Stimulated activated CD8-positive, alpha-beta memory T cell treated with anti-CD3 and anti-CD28 coated beads, Interleukin-2, amount 100 ng/mL, for 1 hour (primary cell): ENCODE results near the gene ARNT2.

Experiments used
- DNase-seq, 2 donors: peaks; one replicate each; pipeline ENCODE4 v3.0.0-alpha.2; 2020; ENCODE audit warnings: low read depth in 2 of 2

The ARNT2 gene

DNA sequence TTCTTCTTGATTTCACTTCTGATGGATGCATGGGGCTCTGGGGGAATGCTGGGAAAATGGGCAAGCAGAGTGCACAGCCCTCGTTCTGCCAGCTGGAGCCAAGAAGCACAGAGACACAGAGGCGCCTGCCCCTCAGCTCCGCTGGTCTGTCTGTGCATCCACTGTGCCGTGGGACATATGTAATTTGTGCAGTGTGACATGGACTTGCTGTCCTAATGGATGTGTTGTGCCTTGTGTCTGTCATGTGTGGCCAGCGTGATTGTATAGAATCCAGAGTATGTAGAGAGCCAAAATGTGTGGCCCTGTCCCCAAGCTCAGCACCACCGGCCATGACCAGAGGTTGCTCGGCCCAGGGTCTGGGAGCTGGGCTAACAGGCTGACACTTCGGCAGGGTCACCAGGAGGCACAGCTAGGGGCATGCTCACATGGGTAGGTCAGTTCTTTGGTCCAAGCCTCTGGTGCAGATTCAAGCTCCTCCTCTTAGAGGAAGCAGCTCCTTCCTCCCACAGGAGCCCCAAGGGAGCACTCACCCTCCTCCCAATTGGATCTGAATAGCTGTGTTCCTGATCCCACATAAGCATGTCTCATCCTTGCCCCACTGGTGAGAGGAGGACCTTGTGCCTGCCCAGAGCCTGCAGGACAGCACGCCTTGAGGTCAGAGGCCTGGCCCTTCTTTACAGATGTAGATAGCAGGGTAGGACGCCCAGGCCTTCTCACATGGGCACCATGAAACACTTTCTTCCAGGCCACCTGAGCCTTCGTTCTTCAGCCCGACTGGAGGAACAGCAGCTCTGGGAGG lies 190.1 kb downstream of the ARNT2 start:
- DNase-seq, result no peak

DNA sequence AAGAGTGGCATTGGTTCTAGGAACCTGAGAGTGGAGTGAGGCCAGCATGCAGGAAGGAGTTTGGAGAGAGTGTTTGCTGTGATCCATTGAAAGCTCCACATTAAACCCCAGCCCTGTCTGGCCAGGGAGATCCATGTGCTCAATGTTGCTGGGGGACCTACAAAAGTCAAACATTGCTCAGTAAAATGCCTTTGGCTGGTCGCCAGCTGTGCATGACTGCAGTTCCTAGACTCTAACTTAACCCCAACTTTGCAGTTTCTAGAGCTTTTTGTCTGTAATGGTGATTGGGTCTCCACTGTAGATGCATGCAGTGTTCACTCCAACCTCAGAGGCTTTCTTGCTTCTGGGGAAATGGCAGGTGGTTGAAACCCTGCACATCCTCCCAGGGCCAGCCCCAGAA lies 191.2 kb downstream of the ARNT2 start:
- DNase-seq, result no peak

DNA sequence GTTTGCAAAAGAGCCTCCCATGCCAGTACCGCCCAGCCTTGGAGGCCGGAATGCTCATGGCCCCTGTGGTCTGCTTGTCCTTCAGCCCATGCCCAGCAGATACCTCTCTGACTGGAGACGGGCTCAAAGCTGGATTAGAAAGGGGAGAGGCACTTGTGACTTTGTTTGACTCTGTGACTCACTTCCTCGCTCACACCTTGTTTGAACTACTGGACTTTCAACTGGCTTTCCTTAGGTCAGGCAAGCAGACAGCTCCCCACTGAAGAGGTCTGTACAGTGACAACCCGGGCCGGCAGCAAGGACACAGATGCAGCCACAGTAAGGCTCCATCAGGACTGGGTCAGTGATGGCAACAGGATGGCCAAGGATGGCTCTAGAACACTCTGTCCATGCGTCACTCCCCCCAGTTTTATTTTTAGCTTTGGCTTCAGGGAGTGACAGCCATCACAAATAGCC lies 192.4 kb downstream of the ARNT2 start:
- no peak for DNase-seq

DNA sequence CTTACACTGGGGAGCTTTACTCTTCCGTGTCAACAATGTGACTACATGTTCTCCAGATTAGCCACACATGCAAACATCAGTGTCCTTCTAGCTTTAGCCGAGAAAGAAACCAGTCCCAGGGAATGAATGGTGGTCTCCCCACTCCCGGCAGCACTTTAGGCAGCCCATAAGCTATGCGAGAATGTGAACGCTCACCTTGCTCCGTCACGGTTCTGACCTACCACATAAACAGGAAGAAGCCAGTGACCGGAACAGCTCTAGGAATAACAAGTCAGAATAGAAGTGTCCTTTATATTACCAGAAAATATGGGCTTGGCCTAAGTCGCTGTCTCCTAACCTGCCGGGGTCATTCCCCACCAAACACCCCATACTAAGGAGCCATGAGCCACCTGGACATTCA lies 192.9 kb downstream of the ARNT2 start:
- DNase-seq, result no peak

DNA sequence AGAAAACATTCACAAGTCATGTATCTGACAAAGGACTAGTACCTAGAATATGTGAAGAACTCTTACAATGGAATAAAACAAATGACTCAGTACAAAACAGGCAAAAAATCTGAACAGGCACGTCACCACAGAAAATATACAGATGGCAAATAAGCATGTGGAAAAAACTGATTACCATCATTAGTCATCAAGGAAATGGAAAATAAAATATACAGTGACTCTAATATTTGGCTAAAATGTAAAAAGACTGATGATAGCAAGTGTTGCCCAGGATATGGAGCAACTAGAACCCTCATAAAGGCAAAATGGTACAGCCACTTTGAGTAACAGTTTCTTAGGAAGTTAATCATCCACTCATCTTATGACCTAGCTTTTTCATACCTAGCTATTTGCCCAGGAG lies 195.2 kb downstream of the ARNT2 start:
- DNase-seq, result no peak

DNA sequence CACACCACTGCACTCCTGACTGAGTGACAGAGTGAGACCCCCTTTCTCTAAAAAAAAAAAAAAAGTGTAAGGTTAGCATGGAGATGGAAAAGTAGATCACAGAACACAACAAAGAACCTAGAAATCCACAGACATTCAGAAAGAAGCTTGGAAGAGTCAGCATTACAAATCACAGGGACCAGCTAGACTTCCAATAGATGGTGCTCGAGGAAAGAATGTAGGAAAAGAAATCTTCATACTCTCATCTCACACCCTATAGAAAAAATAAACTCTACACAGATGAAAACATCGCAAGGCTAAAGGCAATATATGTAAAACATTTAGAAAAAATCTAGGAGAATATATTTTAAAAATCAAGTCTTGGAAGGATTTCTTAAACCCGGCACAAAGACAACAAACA lies 196.4 kb downstream of the ARNT2 start:
- DNase-seq, result no peak

DNA sequence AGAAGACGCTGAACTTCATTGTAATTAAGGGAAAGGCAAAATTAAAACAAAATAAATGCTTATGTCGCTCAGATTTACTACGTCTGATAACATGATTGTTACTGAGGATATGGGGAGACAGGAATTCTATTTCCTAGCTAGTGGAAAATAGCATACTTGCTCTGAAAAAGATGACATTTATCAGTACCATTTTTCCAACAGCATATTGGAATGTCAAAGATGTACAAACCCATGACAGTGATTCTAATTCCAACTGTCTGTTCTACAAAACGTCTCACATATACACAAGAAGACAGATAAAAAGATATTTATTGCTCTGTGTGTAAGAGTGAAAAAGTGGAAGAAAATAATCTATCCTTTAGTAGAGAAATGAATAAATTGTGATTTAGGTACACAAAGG lies 197.1 kb downstream of the ARNT2 start:
- no peak for DNase-seq

DNA sequence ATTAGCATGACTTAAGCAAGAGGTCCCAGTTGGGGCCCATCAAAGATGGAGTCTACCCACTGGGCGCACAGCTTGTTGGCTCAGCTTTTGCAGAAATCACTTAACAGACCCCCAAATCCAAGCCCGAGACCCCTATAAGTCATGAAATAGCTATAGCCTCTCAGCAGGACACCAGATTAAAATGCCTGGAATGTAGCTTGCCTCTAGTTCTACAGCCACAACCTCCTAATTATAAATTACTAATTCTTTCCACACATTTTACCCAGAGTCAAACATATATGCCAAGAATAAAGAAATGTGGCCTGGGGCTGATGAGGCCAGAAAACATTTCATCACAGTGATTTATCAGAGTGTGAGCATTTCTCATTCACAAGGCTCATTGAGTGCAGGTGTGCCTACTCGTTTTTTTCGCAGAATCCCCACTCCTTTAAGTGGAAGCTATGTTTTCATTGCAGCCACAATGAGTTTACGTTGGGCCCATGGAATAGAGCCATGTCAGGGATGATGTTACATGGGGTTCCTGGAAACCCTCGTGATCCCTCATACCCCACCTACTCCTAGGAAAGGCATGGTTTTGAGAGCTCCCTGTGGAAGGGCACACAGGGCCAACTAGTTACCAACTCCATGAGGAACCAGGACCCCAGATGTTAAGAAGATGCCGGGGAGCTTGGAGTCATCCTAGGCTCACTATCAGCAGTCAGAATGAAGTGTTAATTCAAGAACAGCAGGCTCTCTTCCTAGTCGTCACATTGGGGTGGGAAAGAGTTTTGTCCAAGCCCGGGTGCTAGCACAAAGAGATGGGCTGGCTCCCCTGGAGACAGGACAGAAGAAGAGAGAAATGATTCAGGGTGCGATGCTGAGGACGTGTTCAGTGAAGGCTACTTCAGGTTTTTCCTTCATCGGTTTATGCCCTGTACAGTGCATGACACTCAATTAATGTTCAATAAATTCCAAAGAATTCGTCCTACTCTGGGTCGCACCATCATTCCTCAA lies 200.7 kb downstream of the ARNT2 start:
- DNase-seq, result no peak

DNA sequence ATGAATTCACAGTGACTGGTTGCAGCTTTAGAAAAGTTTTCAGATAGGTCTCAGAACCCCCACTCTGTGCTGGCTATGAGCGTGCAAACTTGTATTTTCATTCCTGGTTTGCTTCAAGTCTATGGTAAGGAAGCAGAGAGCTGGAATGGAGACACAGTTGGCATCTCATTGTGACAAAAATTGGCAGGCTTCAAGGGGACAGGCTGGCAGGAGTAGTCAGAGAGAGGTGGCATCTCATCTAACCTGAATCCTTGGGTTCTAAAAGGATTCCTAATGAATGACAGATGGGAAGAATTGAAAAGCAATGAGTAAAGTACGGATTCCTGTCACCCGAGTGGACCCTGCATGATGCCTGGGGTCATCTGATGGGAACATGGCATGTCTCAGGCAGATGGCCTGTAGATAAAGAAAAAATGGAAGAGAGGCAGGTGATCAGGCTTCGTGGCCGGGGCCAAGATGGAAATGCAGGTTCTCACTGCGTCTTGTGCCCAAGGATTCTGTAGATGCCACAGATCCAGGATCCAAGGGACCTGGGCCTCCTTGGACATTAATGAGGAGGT lies 201.5 kb downstream of the ARNT2 start:
- DNase-seq, result no peak

DNA sequence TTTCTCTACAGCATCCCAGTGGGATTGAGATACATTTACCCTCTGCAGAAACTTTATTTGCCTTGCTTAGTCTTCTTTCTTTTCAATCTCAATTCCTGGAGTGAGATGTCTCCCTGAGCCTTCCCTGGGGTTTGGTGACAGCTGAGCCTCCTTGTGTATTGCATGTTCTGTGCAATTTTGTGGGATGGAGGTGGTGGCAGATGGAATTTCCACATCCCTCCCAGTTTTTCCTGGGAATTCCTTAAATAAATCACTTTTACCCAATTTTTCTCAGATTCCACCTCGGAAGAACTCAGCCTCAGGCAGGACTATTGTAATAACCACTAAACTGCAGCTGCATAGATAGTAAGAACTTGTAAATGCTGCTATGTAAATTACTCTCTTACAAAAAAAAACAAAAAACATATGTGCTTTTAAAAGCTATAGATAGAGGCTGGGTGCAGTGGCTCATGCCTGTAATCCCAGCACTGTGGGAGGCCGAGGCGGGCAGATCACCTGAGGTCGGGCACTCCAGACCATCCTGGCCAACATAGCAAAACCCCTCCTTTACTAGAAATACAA lies 202.4 kb downstream of the ARNT2 start:
- no peak for DNase-seq

DNA sequence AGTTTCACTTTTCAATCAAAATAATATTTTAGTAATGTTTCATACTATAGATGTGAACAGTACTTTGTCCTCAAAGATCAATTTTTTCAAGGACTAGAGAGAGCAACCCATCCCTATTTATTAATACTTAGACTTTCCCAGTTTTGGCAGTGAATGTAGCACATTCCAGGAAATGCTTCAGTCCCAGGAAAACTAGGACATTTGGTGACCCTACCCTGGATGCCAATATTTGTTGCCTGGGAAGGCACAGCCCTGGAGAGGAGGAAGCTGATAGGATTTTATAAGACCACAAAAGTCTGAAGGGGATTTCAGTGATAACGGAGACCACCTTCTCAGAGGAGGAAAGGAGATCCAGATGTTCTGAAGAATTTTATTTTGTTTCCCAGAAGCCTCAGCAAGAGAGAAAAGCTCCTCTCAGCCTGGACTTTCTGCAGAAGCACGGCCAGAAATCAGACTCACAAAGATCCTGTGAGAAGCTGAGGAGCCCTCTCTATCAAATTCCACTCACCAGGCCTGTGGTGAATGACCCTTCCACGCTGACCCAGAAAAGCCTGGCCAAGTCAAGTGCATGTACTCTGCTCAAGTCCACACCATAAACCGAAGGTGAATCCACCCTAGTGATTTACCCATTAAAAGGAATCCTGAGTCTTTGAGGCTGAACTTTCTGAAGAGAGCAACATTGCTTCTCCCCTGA lies 203.3 kb downstream of the ARNT2 start:
- DNase-seq, result no peak

DNA sequence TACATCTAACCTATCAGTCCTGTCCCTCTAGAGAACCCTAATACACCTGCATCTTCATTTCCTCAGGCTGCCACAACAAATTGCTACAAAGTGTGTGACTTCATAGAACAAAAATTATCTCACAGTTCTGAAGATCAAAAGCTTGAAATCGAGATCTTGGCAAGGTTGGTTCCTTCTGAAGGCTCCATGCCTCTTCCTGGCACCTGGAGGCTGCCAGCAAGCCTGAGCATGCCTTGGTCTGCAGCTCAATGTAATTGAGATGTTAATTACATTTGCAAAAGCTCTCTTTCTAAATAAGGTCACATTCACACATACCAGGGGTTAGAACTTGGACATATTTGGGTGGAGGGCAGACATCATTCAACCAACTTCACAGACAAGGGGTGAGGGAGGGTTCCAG lies 204.5 kb downstream of the ARNT2 start:
- no peak for DNase-seq

DNA sequence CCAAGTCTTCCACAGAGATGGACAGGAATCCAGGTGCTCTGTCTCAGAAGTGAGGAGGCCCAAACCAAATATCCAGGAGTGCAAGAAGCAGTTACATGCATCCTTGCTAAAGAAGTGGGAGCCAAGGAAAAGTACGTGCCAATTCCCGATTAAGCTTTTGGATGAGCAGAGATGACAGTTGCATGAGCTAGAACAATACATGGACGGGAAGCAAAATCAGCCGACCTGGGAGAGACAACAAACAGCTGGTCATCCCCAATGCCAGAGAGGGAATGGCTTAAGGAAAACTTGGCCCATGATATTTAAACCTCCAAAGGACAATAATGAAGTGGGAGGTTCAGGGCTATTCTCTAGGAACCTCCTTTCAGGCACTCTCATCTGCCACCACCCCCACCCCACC lies 204.9 kb downstream of the ARNT2 start:
- no peak for DNase-seq

DNA sequence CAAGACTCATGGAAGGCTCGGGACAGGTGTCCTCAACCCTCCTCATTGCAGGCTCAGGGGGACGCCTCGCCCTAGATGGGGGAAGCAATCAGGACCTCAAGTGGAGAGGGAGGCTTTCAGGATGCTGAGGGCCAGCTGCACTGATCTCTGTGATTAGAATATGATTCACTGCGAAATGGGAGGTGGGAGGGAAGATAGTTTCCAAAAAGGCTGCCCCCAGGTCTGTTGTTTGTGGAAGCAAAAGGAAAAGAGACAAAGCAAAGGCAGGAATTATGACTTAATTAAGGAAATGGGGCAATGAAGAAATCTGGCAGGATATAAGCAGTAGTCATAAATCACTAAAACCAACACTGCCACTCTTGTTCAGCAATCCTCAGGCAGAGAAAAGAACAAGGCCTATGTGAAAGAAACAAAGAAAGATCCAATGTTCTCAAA lies 205.3 kb downstream of the ARNT2 start:
- no peak for DNase-seq

DNA sequence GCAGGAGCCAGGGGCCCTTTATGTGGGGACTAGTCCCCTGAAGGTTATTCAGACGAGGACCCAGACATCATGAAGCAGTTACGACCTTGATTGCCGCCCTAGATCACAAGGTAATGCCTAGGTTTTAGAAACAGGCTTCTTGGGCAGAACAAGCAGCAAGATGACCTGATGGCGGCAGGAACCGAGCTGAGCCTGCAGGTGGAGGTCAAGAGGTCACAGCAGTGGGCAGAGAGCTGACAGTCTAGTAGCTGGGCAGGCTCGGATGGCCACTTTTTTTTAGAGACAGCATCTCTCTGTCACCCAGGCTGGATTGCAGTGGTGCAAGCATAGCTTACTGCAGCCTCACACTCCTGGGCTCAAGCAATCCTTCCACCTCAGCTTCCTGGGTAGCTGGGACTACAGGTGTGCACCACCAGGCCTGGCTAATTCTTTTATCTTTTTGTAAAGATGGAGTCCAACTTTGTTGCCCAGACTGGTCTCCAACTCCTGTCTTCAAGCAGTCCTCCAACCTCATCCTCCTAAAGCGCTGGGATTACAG lies 207.4 kb downstream of the ARNT2 start:
- DNase-seq, result no peak

DNA sequence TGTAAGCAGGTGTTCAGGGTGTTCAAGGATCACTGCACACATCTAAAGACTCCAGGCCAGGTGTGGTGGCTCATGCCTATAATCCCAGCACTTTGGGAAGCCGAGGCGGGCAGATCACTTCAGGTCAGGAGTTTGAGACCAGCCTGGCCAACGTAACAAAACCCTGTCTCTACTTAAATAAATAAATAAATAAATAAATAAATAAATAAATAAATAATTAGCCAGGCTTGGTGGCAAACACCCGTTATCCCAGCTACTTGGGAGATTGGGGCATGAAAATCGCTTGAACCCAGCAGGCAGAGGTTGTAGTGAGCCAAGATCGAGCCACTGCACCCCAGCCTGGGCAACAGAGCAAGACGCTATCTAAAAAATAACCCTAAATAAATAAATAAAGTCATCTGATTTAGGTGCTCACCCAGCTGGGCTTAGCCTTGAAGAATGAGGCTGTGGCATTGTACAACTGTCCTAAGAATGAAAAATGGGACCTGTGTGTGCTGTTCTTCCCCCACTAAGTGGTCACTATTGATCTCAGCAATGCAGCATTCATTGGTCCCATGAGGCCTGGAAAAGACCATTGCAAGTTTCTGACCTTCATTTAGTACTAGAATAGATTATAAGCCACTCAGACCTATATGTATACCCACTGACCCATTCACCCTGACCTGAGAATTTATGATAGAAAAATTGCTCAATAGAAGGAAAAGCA lies 208.1 kb downstream of the ARNT2 start:
- no peak for DNase-seq

DNA sequence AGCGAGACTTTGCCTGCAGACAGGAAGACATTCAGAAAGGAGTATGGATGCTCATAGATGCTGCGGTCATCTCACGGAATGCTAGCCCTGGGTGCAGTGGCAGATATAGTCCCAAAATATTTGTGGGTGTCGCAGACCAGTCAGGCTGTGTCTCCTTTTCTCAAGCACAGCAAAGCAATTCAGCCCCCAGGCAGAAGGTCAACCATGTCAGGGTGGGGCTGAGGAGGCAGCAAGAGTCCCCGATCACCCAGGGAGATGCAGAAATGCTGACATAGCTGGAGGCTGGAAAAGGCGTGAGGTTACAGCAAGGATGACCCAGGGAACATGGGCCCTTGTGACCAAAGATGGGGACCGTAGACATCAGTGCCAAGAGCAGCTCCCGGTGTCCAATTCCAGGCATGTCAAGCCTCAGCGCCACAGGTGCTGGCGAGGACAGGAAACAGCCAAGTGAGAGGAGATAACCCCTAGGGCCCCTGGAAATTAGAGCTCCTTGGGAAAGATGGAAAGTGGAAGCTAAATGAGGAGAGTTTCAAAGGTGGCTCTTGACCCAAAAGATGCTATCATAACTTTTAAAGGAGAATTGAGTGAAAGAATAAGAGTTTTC lies 209.7 kb downstream of the ARNT2 start:
- DNase-seq, result no peak

DNA sequence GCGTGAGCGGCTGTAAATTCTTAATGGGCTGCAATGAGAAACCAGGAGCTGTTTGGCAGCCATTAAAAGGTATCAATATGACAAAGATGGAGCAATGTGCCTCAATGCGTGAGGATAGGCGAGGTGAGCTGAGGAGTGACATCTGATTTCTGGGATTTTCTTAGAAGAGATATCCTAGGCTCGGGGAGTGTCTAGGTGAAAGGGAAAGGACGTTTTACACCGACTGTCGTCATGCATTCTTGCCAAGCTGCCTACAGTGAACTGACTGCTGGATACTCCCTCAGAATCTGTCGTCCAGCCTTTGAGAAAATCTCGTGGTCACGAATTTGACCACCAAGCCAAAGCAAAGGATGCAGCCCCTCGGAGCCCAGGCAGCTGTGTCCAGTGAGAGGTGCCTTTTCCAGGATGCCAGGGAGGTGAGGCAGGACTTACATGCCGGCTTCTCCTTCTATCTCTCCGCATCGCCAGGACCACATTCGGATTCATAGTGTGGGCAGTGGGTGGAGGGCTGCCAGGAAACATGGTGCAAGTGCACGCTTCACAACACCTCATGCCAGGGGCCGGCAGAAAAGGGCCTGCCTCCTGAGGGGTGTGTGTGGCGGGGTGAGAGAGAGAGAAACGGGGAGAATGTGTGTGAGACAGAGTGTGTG lies 210.7 kb downstream of the ARNT2 start:
- no peak for DNase-seq

DNA sequence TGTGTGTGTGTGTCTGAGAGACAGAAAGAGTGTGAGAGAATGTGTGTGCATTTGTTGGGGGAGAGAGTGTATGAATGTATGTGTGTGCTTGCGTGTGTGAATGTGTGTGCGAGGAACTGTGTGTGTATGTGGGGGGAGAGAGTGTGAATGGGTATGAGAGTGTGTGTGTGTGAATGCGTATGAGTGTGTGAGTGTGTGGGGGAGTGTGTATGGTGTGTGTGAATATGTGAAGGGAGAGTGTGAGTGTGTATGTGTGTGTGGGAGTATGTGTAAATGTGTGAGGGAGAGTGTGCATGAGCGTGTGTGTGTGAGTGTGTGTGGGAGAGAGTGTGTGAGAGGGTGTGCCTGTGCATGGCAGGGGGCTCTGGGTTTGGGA lies 211.2 kb downstream of the ARNT2 start:
- DNase-seq, result no peak
